ENCODE results near the gene INPP4B. TPM values are rescaled to one million over a fixed set of nuclear protein-coding genes. Genes with fewer than 3 reads are reported as not detected.

INPP4B gene
- total RNA-seq, 1 donor from 2014 or later: 10.9 TPM

DNA sequence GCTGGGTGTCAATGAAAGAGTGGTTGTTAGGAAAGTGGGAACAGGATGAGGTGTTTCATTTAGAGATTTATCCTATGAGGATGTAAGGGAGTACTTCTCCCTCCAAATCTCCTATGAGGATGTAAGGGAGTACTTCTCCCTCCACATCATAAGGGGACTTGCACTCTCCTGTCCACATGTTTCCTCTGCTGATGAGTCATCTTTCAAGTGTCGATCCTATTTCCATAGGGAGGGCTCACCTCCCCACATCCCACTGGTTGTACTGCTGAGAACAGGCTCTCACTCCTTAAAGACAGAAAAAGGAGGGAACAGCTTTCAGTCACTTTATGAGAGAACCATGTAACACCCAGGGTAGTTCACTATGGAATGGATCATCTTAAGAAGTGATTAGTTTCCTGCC is 65.0 kb downstream of the INPP4B start:
- no peak overlapping the region for H3K4me3 ChIP-seq (ENCODE audit: low read depth, low read length)
- H3K27me3 ChIP-seq (ENCODE audit: control insufficient read depth, insufficient read depth, low read length): no peaks in the 10 kb centered on the region
- H3K36me3 ChIP-seq (ENCODE audit: control insufficient read depth, insufficient read depth, low read length): no peaks in the 10 kb centered on the region
- DNase-seq (ENCODE audit: low read depth): no peak
- TF ChIP-seq, protein P1, sequence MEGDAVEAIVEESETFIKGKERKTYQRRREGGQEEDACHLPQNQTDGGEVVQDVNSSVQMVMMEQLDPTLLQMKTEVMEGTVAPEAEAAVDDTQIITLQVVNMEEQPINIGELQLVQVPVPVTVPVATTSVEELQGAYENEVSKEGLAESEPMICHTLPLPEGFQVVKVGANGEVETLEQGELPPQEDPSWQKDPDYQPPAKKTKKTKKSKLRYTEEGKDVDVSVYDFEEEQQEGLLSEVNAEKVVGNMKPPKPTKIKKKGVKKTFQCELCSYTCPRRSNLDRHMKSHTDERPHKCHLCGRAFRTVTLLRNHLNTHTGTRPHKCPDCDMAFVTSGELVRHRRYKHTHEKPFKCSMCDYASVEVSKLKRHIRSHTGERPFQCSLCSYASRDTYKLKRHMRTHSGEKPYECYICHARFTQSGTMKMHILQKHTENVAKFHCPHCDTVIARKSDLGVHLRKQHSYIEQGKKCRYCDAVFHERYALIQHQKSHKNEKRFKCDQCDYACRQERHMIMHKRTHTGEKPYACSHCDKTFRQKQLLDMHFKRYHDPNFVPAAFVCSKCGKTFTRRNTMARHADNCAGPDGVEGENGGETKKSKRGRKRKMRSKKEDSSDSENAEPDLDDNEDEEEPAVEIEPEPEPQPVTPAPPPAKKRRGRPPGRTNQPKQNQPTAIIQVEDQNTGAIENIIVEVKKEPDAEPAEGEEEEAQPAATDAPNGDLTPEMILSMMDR (IDR thresholded peaks at IDR 0.05; ENCODE audit: insufficient read depth, low read length, poor library complexity, severe bottlenecking): no peak

- no peak for DNase-seq (ENCODE audit: low read depth)
- Histone ChIP-seq H3K27me3 (ENCODE audit: control insufficient read depth, insufficient read depth, low read length) (no peaks in the 10 kb centered on the region), H3K4me3 (ENCODE audit: low read depth, low read length) (no peak overlapping the region), H3K36me3 (ENCODE audit: control insufficient read depth, insufficient read depth, low read length) (no peaks in the 10 kb centered on the region)
- TF ChIP-seq, protein P1 (IDR thresholded peaks at IDR 0.05; ENCODE audit: insufficient read depth, low read length, poor library complexity, severe bottlenecking): no peak
Measured at GRCh38 chr4:142778900-142779299, 67.2 kb downstream of the INPP4B start.

GRCh38 chr4:142778430-142778829 is 67.7 kb downstream of the INPP4B start:
- TF ChIP-seq, protein P1 (IDR thresholded peaks at IDR 0.05; ENCODE audit: insufficient read depth, low read length, poor library complexity, severe bottlenecking): no peak
- no peaks in the 10 kb centered on the region for H3K27me3 ChIP-seq (ENCODE audit: control insufficient read depth, insufficient read depth, low read length)
- no peaks in the 10 kb centered on the region for H3K36me3 ChIP-seq (ENCODE audit: control insufficient read depth, insufficient read depth, low read length)
- H3K4me3 ChIP-seq (ENCODE audit: low read depth, low read length): no peak overlapping the region
- no peak for DNase-seq (ENCODE audit: low read depth)

- Histone ChIP-seq H3K4me3 (ENCODE audit: low read depth, low read length) (no peak overlapping the region), H3K27me3 (ENCODE audit: control insufficient read depth, insufficient read depth, low read length) (no peaks in the 10 kb centered on the region), H3K36me3 (ENCODE audit: control insufficient read depth, insufficient read depth, low read length) (no peaks in the 10 kb centered on the region)
- TF ChIP-seq, protein P1 (IDR thresholded peaks at IDR 0.05; ENCODE audit: insufficient read depth, low read length, poor library complexity, severe bottlenecking): no peak
- no peak for DNase-seq (ENCODE audit: low read depth)
Measured at GRCh38 chr4:142777045-142777743, 68.9 kb downstream of the INPP4B start.

DNA sequence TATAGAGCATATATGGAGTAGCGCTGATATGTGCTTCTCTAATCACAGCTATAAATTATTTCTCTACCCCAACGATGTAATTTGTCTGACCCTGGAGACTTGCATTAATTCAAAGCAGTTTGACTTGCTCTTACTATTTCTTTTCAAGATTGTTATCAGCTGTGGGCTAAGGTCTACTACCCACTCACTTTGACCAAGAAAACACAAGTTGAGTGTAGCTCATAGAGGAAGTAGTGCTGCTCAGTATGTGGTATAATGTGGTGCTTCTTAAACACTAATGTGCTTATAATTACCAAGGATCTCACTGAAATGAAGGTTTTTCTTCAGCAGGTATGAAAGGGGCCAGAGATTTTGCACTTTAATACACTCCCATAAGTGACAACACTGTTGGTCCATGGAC is 70.1 kb downstream of the INPP4B start:
- TF ChIP-seq, protein P1 (IDR thresholded peaks at IDR 0.05; ENCODE audit: insufficient read depth, low read length, poor library complexity, severe bottlenecking): no peak
- Histone ChIP-seq H3K27me3 (ENCODE audit: control insufficient read depth, insufficient read depth, low read length) (no peaks in the 10 kb centered on the region), H3K36me3 (ENCODE audit: control insufficient read depth, insufficient read depth, low read length) (no peaks in the 10 kb centered on the region), H3K4me3 (ENCODE audit: low read depth, low read length) (no peak overlapping the region)
- no peak for DNase-seq (ENCODE audit: low read depth)

- no peaks in the 10 kb centered on the region for H3K27me3 ChIP-seq (ENCODE audit: control insufficient read depth, insufficient read depth, low read length)
- no peak for DNase-seq (ENCODE audit: low read depth)
- no peak overlapping the region for H3K4me3 ChIP-seq (ENCODE audit: low read depth, low read length)
- TF ChIP-seq, protein P1 (IDR thresholded peaks at IDR 0.05; ENCODE audit: insufficient read depth, low read length, poor library complexity, severe bottlenecking): no peak
- no peaks in the 10 kb centered on the region for H3K36me3 ChIP-seq (ENCODE audit: control insufficient read depth, insufficient read depth, low read length)
Measured at GRCh38 chr4:142773505-142773904, 72.6 kb downstream of the INPP4B start.
